Fibroblast of lung (primary cell): ENCODE measurements around the gene UIMC1. TPM values are rescaled to one million over a fixed set of nuclear protein-coding genes. Genes with fewer than 3 reads are reported as not detected.

Experiments
- DNase-seq, 2 donors: peaks; one replicate each; pipeline versions ENCODE4 v3.0.0 to v3.0.0-alpha.2; 2010; ENCODE audit warnings: low read depth in 2 of 2
- H2AFZ ChIP-seq: 2 replicates; pipeline ENCODE4 v1.5.1; 2012; ENCODE audit warnings: low read length, control low read depth, inconsistent platforms
- H3K27ac ChIP-seq: 2 replicates; pipeline ENCODE4 v1.5.1; 2011; ENCODE audit warnings: low read length, control low read depth; ENCODE audit not compliant: insufficient read depth
- H3K27me3 ChIP-seq: 2 replicates; pipeline ENCODE4 v1.5.1; 2011; ENCODE audit warnings: mild to moderate bottlenecking, low read length; ENCODE audit not compliant: control insufficient read depth, insufficient read depth
- H3K36me3 ChIP-seq: 2 replicates; pipeline ENCODE4 v1.5.1; 2011; ENCODE audit warnings: low read length; ENCODE audit not compliant: control insufficient read depth, insufficient read depth
- H3K4me1 ChIP-seq: 2 replicates; pipeline ENCODE4 v1.5.1; 2011; ENCODE audit warnings: low read length; ENCODE audit not compliant: control insufficient read depth, insufficient read depth; ENCODE audit errors: extremely low read depth
- H3K4me2 ChIP-seq: 2 replicates; pipeline ENCODE4 v1.5.1; 2011; ENCODE audit warnings: low read length, control low read depth; ENCODE audit not compliant: insufficient read depth; ENCODE audit errors: extremely low read depth
- H3K4me3 ChIP-seq, 4 experiments: fragments of 200-600 bp in 1 of 4; sonication (generic) in 1 of 4; replicated peaks in 1 of 4; 2 replicates each; pipeline ENCODE4 v1.5.1; 2011 to 2016; ENCODE audit warnings: low read length in 4 of 4, low read depth in 3 of 4, mild to moderate bottlenecking in 3 of 4, control low read depth in 2 of 4, inconsistent platforms in 1 of 4, mixed read lengths in 1 of 4; ENCODE audit not compliant: insufficient read depth in 1 of 4; ENCODE audit errors: control extremely low read depth in 1 of 4
- H3K79me2 ChIP-seq: 2 replicates; pipeline ENCODE4 v1.5.1; 2012; ENCODE audit warnings: mild to moderate bottlenecking, low read length, inconsistent platforms; ENCODE audit not compliant: control insufficient read depth, insufficient read depth
- H3K9ac ChIP-seq: 2 replicates; pipeline ENCODE4 v1.5.1; 2011; ENCODE audit warnings: mild to moderate bottlenecking, low read length, control low read depth; ENCODE audit not compliant: insufficient read depth
- H3K9me3 ChIP-seq: 2 replicates; pipeline ENCODE4 v1.5.1; 2012; ENCODE audit warnings: low read depth, low read length; ENCODE audit not compliant: control insufficient read depth, insufficient read depth
- H4K20me1 ChIP-seq: 2 replicates; pipeline ENCODE4 v1.5.1; 2011; ENCODE audit warnings: low read length; ENCODE audit not compliant: control insufficient read depth, insufficient read depth; ENCODE audit errors: extremely low read depth
- CTCF ChIP-seq, 2 donors: IDR thresholded peaks in 1 of 2; conservative IDR thresholded peaks in 1 of 2; 1 replicate in 1 of 2; 2 replicates in 1 of 2; pipeline ENCODE4 v1.5.1; 2011 to 2012; ENCODE audit warnings: low read length in 2 of 2, control low read depth in 1 of 2, inconsistent platforms in 1 of 2, low read depth in 1 of 2, mild to moderate bottlenecking in 1 of 2
- EZH2 ChIP-seq: IDR thresholded peaks from 2 replicates; pipeline ENCODE4 v1.5.1; 2012; ENCODE audit warnings: low read length, control low read depth, mild to moderate bottlenecking; ENCODE audit errors: missing control alignments
- polyA plus RNA-seq, 2 donors: library from polyadenylated mRNA; depleted of rRNA in 1 of 2; stranded (reverse) in 1 of 2; unstranded in 1 of 2; fragments of >200 nt; gene quantifications; 2 replicates each; pipeline ENCODE4 v1.2.1, GENCODE V29; 2011 to 2012; ENCODE audit warnings: missing spikeins in 1 of 2
- total RNA-seq: library from RNA; depleted of rRNA; stranded (reverse); fragments of >200 nt; gene quantifications from 2 replicates; pipeline ENCODE4 v1.2.1, GENCODE V29; 2014

Gene UIMC1
- total and polyA plus RNA-seq, 2 donors (not counting 1 experiment from before 2014, with no cell fraction given): 19.4 to 36.7 TPM

- Histone ChIP-seq H3K27ac (no peak overlapping the region), H3K9me3 (no peaks in the 10 kb centered on the region), H4K20me1 (no peaks in the 10 kb centered on the region), H2AFZ (no peak overlapping the region), H3K4me1 (no peaks in the 10 kb centered on the region), H3K36me3 (no peaks in the 10 kb centered on the region), H3K27me3 (peaks cover 16% of the 10 kb centered on the region), H3K79me2 (no peaks in the 10 kb centered on the region), H3K4me3 (no peak overlapping the region), H3K9ac (no peak overlapping the region), H3K4me2 (no peak overlapping the region)
- DNase-seq: no peak
- TF ChIP-seq CTCF (conservative IDR thresholded peaks at IDR 0.05 in 1 of 2, IDR thresholded peaks at IDR 0.05 in 1 of 2; ENCODE audit: low read depth in 1 of 2, low read length in 2 of 2) (no peak), EZH2 (no peak)
Observed at GRCh38 chr5:176887252-176887849, 119.2 kb downstream of the UIMC1 start.

- H3K4me2 ChIP-seq: no peak overlapping the region
- H3K27me3 ChIP-seq: peaks cover 9% of the 10 kb centered on the region
- no peak overlapping the region for H2AFZ ChIP-seq
- no peak overlapping the region for H3K4me3 ChIP-seq
- TF ChIP-seq CTCF (conservative IDR thresholded peaks at IDR 0.05 in 1 of 2, IDR thresholded peaks at IDR 0.05 in 1 of 2; ENCODE audit: low read depth in 1 of 2, low read length in 2 of 2) (no peak), EZH2 (no peak)
- no peaks in the 10 kb centered on the region for H3K79me2 ChIP-seq
- H3K4me1 ChIP-seq: no peaks in the 10 kb centered on the region
- no peak for DNase-seq
- no peaks in the 10 kb centered on the region for H3K36me3 ChIP-seq
- H3K9ac ChIP-seq: no peak overlapping the region
- no peak overlapping the region for H3K27ac ChIP-seq
- H3K9me3 ChIP-seq: no peaks in the 10 kb centered on the region
- no peaks in the 10 kb centered on the region for H4K20me1 ChIP-seq
Observed at GRCh38 chr5:176886336-176887251, 120.0 kb downstream of the UIMC1 start.

- TF ChIP-seq EZH2 (no peak), CTCF (conservative IDR thresholded peaks at IDR 0.05 in 1 of 2, IDR thresholded peaks at IDR 0.05 in 1 of 2; ENCODE audit: low read depth in 1 of 2, low read length in 2 of 2) (no peak)
- Histone ChIP-seq H3K79me2 (no peaks in the 10 kb centered on the region), H2AFZ (no peak overlapping the region), H3K4me1 (no peaks in the 10 kb centered on the region), H3K27ac (no peak overlapping the region), H3K4me2 (no peak overlapping the region), H3K27me3 (peaks cover 7% of the 10 kb centered on the region), H3K4me3 (no peak overlapping the region), H3K36me3 (no peaks in the 10 kb centered on the region), H3K9me3 (no peaks in the 10 kb centered on the region), H4K20me1 (no peaks in the 10 kb centered on the region), H3K9ac (no peak overlapping the region)
- no peak for DNase-seq
Observed at GRCh38 chr5:176884571-176884890, 122.0 kb downstream of the UIMC1 start.
